Muscle of leg (tissue), 11 donors: ENCODE data around the gene UBE4A. TPM values are rescaled to one million over a fixed set of nuclear protein-coding genes. Genes with fewer than 3 reads are reported as not detected.
A peak's percentile ranks its signal among the peaks of the same experiment; 100 is the strongest.

Experiments
- DNase-seq: peaks from one replicate; pipeline ENCODE4 v3.0.0; 2013
- H3K27ac ChIP-seq: one replicate; pipeline ENCODE4 v1.5.1; 2013; ENCODE audit warnings: mild to moderate bottlenecking, low read length, control low read depth
- H3K27me3 ChIP-seq: one replicate; pipeline ENCODE4 v1.6.1; 2013; ENCODE audit warnings: low read length; ENCODE audit not compliant: control insufficient read depth, insufficient read depth
- H3K36me3 ChIP-seq: one replicate; pipeline ENCODE4 v1.6.1; 2013; ENCODE audit warnings: low read length; ENCODE audit not compliant: control insufficient read depth, insufficient read depth
- H3K4me1 ChIP-seq: one replicate; pipeline ENCODE4 v1.6.1; 2013; ENCODE audit warnings: low read length; ENCODE audit not compliant: control insufficient read depth, insufficient read depth
- H3K4me3 ChIP-seq: one replicate; pipeline ENCODE4 v1.5.1; 2013; ENCODE audit warnings: low read length, control low read depth
- H3K9me3 ChIP-seq: replicated peaks from 2 replicates; pipeline ENCODE4 v1.6.1; 2013; ENCODE audit warnings: low read depth, low read length; ENCODE audit not compliant: control insufficient read depth
- WGBS: methylation state at CpG from one replicate; pipeline ENCODE4 v1.1.5; 2013; ENCODE audit warnings: missing lambda C conversion rate; ENCODE audit not compliant: insufficient coverage; 5-methylcytosine and 5-hydroxymethylcytosine counted together
- polyA plus RNA-seq, 8 donors: library from polyadenylated mRNA; unstranded; fragments of 120-200 nt; gene quantifications; one replicate each; pipeline versions ENCODE4 v1.2.1 to v1.2.3, GENCODE V29; 2013; ENCODE audit warnings: inconsistent platforms in 1 of 8, low replicate concordance in 1 of 8; ENCODE audit not compliant: insufficient read length in 8 of 8, insufficient read depth in 1 of 8
- total RNA-seq: library from RNA; stranded (reverse); fragments of 120-200 nt; gene quantifications from one replicate; pipeline ENCODE4 v1.2.4, GENCODE V29; 2013

The UBE4A gene
- total and polyA plus RNA-seq, 9 donors = 15.5 to 27.3 (median 19.2) TPM

DNA sequence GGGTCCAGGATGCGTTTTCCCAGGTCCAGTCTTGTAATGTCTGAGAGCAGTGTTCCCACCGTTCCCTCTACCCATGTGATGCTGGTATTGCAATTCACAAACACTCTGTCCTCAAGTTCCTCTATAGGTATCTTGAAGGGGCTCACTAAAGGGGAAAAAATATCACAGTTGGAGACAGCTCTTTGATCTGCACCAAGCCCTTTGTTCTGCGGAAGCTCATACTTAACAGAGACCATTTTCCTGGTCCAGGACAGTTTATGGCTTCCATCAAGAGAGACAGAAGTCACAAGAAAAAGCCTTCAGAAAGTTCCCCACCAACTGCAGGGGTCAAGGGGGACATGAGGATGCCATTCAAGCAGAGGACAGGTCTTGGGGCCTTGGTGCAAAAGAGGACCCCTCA, 19.0 kb upstream of the UBE4A start:
- no peak for DNase-seq
- WGBS = no CpG with 5 or more reads among the region's 3 CpGs
- H3K27ac ChIP-seq = no peak overlapping the region

DNA sequence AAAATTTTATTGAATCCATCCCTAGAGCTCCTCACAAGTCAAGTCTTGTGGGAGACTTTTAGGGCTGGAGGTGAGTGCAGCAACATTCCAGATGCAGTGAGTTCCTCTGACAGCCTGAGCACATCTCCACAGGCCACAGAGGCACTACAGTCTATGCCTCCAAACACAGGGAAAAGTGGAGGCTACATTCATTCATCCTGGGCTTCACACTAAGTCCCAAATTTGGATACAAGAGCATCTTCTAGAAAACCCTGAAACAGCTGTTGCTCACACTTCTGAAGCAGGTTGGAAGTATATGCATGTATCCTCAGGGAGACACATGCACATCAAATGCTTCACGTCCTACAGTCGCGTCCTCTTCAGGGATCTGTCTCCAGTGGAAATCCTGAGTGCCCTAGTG, 18.1 kb upstream of the UBE4A start:
- H3K36me3 ChIP-seq = no peaks in the 10 kb centered on the region
- H3K9me3 ChIP-seq = no peaks in the 10 kb centered on the region
- H3K27ac ChIP-seq = no peak overlapping the region
- DNase-seq = no peak
- WGBS = 85% methylated on average over 3 of the region's 3 CpGs
- H3K27me3 ChIP-seq = peaks cover 8% of the 10 kb centered on the region
- no peak overlapping the region for H3K4me3 ChIP-seq
- peaks cover 2% of the 10 kb centered on the region for H3K4me1 ChIP-seq

More for the DNA sequence above, 19.0 kb upstream of the UBE4A start:
- no peak overlapping the region for H3K4me3 ChIP-seq
- no peaks in the 10 kb centered on the region for H3K9me3 ChIP-seq
- H3K27me3 ChIP-seq = peaks cover 8% of the 10 kb centered on the region
- no peaks in the 10 kb centered on the region for H3K36me3 ChIP-seq
- peaks cover 2% of the 10 kb centered on the region for H3K4me1 ChIP-seq

DNA sequence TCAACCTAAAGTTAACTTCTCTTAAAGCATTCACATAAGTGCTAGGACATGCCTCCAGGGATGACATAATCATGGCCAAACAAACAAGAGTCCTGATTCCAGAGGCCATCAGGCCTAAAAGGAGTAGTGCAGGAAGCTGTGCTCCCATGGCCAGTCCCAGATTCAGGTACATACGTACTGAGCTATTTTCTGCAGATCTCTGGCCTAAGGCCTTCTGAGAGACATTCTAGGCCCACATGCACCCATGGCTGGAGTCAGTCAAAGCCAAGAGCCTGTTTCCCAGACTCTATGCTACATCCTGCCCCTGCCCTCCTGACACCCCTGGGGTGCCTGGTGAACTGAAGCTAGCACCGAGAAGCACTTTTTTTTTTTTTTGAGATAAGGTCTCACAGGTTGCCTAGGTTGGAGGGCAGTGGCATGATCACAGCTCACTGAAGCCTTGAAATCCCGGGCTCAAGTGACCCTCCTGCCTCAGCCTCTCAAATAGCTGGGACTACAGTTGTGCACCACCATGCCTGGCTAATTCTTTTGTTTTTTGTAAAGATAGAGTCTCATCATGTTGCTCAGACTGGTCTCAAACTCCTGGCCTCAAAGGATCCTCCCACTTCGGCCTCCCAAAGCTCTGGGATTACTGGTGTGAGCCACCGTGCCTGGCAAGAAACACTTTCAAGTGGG, 17.4 kb upstream of the UBE4A start:
- no peak overlapping the region for H3K4me3 ChIP-seq
- H3K4me1 ChIP-seq = peaks cover 2% of the 10 kb centered on the region
- H3K27me3 ChIP-seq = peaks cover 8% of the 10 kb centered on the region
- H3K9me3 ChIP-seq = no peaks in the 10 kb centered on the region
- no peak overlapping the region for H3K27ac ChIP-seq
- 79% methylated on average over 3 of the region's 5 CpGs for WGBS
- DNase-seq = no peak
- no peaks in the 10 kb centered on the region for H3K36me3 ChIP-seq

DNA sequence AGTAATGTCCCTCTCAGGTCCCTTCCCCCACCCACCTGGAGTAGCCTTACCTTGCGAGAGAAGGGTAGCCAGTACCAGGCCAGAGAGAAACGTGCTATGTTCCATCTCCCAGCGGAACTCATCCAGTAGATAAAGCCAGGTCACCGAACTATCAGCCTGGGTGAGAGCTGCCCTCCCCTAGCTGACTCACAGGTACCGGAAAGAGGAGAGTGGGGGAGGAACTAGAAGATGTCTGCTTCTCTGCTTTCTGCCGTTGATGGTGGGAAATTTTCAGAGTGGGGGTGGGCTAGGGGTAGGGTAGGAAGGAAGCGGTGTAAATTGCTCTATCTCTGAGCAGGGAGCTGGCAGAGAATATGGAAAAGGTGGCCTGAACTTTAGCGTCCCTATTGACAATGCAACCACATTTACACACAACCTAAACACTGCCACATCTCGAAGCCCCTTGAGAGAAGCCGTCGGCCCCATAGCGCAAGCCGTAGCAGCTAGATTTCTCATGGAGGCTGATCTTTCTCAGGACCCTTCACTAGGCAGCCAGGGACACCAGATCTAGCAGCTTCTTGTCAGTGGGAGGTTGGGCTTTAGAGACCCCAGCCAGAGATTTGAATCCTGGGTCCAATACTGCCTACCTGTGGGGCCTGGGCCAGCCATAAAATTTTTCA, 16.8 kb upstream of the UBE4A start, which contains the start of gene CD3D:
Gene CD3D (minus strand): TSS at position 203 of the 659 bp plus-strand sequence. CDS start 98 bp downstream, at position 105.
- H3K27me3 ChIP-seq = peaks cover 10% of the 10 kb centered on the region
- DNase-seq = no peak
- H3K27ac ChIP-seq = no peak within 1 kb of the TSS
- H3K9me3 ChIP-seq = no peaks in the 10 kb centered on the region
- peaks cover 2% of the 10 kb centered on the region for H3K4me1 ChIP-seq
- H3K36me3 ChIP-seq = no peaks in the 10 kb centered on the region
- 80% methylated on average over 7 of the region's 13 CpGs for WGBS
- no peak within 1 kb of the TSS for H3K4me3 ChIP-seq

DNA sequence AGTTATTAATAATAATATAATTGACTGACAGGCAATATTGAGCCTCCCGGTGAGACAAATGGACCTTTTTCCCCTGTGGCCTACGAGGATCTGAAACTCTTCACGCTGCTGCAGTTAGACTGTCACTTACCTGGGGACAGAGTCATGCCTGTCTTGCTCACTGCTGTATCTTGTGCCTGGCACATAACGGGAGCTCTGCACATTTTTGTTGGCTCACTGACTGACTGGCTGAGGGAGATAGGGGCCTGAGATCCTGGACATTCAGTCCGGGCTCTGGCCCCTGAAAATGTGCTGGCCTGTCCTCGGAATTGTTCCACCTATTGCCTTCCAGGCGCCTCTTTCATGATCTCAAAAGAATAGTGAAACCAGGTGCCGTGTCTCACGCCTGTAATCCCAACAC, 16.2 kb upstream of the UBE4A start:
- Histone ChIP-seq H3K27ac (no peak overlapping the region), H3K36me3 (no peaks in the 10 kb centered on the region), H3K4me1 (peaks cover 2% of the 10 kb centered on the region), H3K4me3 (no peak overlapping the region), H3K27me3 (peaks cover 14% of the 10 kb centered on the region), H3K9me3 (no peaks in the 10 kb centered on the region)
- WGBS = 71% methylated on average over 9 of the region's 9 CpGs
- no peak for DNase-seq

DNA sequence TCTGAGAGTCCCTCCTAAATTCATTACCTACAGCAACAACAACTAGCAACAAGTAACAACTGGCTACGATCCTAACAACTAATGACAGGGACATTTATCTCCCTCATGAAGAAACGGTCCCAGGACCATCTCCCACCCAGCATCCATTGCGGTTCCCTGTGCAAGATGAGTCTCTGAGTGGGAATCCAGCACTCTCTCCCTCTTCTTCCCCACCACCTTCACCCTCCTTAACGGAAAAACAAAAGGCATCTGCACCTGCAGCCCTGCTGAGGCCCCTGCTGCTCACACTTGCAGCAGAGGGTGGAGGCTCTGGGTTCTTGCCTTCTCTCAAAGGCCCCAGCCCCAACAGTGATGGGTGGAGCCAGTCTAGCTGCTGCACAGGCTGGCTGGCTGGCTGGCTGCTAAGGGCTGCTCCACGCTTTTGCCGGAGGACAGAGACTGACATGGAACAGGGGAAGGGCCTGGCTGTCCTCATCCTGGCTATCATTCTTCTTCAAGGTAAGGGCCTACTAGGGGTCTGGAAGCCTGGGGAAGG, 15.4 kb upstream of the UBE4A start, which contains the start of gene CD3G:
Gene CD3G (plus strand): TSS at position 364 of the 535 bp plus-strand sequence. CDS start 80 bp downstream, at position 444.
- no peak for DNase-seq
- Histone ChIP-seq H3K36me3 (no peaks in the 10 kb centered on the region), H3K9me3 (no peaks in the 10 kb centered on the region), H3K4me3 (no peak within 1 kb of the TSS), H3K27me3 (peaks cover 10% of the 10 kb centered on the region), H3K27ac (no peak within 1 kb of the TSS), H3K4me1 (no peaks in the 10 kb centered on the region)
- WGBS = 78% methylated on average over 4 of the region's 6 CpGs

DNA sequence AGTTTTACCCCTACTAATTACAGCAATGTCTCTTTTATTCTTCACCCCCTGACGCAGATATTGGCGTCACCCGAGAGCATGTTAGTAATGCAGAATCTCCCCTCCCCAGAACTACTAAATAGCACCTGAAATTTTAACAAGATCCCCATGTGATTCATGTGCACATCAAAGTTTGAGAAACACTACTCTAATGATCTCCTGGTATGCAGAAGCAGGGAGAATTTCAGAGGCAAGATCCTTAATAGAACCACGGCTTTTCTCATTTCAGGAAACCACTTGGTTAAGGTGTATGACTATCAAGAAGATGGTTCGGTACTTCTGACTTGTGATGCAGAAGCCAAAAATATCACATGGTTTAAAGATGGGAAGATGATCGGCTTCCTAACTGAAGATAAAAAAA, 9.9 kb upstream of the UBE4A start:
- Histone ChIP-seq H3K27me3 (peaks cover 11% of the 10 kb centered on the region), H3K9me3 (no peaks in the 10 kb centered on the region), H3K27ac (no peak overlapping the region), H3K4me3 (no peak overlapping the region), H3K36me3 (no peaks in the 10 kb centered on the region), H3K4me1 (no peaks in the 10 kb centered on the region)
- DNase-seq = no peak
- WGBS = 78% methylated on average over 5 of the region's 6 CpGs

DNA sequence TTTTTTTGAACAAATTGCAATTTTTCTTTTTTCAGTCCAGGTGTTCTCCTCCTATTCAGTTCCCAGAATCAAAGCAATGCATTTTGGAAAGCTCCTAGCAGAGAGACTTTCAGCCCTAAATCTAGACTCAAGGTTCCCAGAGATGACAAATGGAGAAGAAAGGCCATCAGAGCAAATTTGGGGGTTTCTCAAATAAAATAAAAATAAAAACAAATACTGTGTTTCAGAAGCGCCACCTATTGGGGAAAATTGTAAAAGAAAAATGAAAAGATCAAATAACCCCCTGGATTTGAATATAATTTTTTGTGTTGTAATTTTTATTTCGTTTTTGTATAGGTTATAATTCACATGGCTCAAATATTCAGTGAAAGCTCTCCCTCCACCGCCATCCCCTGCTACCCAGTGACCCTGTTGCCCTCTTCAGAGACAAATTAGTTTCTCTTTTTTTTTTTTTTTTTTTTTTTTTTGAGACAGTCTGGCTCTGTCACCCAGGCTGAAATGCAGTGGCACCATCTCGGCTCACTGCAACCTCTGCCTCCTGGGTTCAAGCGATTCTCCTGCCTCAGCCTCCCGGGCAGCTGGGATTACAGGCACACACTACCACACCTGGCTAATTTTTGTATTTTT, 6.2 kb upstream of the UBE4A start:
- Histone ChIP-seq H3K4me3 (no peak overlapping the region), H3K27me3 (peaks cover 5% of the 10 kb centered on the region), H3K27ac (no peak overlapping the region), H3K9me3 (no peaks in the 10 kb centered on the region), H3K36me3 (no peaks in the 10 kb centered on the region), H3K4me1 (no peaks in the 10 kb centered on the region)
- no CpG with 5 or more reads among the region's 6 CpGs for WGBS
- peak; percentile 39 for DNase-seq

DNA sequence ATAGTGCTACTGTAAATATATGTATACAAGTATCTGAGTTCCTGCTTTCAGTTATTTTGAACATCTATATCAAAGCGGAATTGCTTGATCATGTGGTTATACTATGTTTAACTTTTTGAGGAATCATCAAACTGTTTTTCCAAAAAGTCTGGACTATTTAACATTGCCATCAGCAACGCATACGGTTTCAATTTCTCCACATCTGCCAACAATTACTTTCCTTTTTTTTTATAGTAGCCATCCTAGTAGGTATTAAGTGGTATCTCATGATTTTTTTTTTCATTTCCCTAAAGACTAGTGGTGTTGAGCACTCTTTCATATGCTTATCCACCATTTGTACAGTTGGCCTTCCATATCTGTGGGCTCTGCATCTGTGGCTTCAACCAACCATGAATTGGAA, 1.3 kb upstream of the UBE4A start:
- H3K4me3 ChIP-seq = no peak overlapping the region
- H3K36me3 ChIP-seq = no peaks in the 10 kb centered on the region
- H3K27me3 ChIP-seq = peaks cover 3% of the 10 kb centered on the region
- WGBS = no CpG with 5 or more reads among the region's 3 CpGs
- H3K27ac ChIP-seq = no peak overlapping the region
- no peak for DNase-seq
- H3K4me1 ChIP-seq = peaks cover 5% of the 10 kb centered on the region
- H3K9me3 ChIP-seq = no peaks in the 10 kb centered on the region

DNA sequence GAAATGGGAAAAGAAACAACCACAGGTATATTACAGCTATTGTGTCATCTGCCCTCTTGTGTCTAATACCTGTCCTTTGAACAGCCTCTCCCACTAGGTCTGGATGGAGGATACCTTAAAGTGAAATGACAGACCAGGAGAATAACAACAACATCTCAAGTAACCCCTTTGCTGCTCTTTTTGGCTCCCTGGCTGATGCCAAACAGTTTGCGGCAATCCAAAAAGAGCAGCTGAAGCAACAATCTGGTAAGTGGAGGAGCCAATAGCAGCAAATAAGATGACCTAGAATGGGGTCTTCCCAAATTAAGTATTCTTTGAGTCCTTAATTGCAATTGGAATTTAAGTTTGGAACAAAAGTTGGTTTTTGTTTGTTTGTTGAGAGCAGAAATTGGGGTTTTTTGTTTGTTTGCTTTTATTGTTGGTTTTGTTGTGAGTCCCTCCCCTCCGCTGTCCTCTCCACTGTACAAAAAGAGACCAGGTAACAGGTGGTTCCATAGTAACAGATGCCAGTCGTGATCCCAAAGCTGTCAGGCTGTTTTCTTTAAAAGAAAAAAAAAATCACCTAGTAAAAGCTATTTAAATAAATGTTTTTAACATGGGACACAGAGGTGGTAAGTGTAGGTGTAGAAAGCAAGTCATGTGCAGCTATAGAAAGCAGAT, 5.7 kb downstream of the UBE4A start:
- Histone ChIP-seq H3K27me3 (no peaks in the 10 kb centered on the region), H3K4me1 (peaks cover 2% of the 10 kb centered on the region), H3K36me3 (peaks cover 33% of the 10 kb centered on the region), H3K4me3 (no peak overlapping the region), H3K27ac (no peak overlapping the region), H3K9me3 (no peaks in the 10 kb centered on the region)
- no peak for DNase-seq
- no CpG with 5 or more reads among the region's 3 CpGs for WGBS
